NT2/D1 (cell line): ENCODE measurements around the gene ARL5C.

ENCODE experiments used
- SUZ12 ChIP-seq: IDR thresholded peaks from 2 replicates; pipeline ENCODE4 v1.6.1; 2011; ENCODE audit not compliant: insufficient read length, insufficient read depth; ENCODE audit errors: extremely low read depth
- YY1 ChIP-seq: IDR thresholded peaks from 2 replicates; pipeline ENCODE4 v1.6.1; 2011; ENCODE audit not compliant: insufficient read length, insufficient read depth
- ZNF274 ChIP-seq: IDR thresholded peaks from 2 replicates; pipeline ENCODE4 v1.6.1; 2011; ENCODE audit warnings: mild to moderate bottlenecking, low read depth, low read length

- no peak for TF ChIP-seq SUZ12
- TF ChIP-seq ZNF274: no peak
- TF ChIP-seq YY1: no peak
Observed at GRCh38 chr17:39170558-39170957, 4.6 kb upstream of the ARL5C start.
